UCSD-AML1 (cell line): ENCODE results near the gene FRMD1.
"Not testable (repeated sequence)": the region's sequence is repeated elsewhere in the genome, so short reads cannot be mapped to it uniquely, and the experiment has no call there.

ENCODE experiments used
- DNase-seq: peaks from one replicate; lab custom pipeline; 2025; ENCODE audit not compliant: unreplicated experiment; lab: John Stamatoyannopoulos, UW

FRMD1 gene

DNA sequence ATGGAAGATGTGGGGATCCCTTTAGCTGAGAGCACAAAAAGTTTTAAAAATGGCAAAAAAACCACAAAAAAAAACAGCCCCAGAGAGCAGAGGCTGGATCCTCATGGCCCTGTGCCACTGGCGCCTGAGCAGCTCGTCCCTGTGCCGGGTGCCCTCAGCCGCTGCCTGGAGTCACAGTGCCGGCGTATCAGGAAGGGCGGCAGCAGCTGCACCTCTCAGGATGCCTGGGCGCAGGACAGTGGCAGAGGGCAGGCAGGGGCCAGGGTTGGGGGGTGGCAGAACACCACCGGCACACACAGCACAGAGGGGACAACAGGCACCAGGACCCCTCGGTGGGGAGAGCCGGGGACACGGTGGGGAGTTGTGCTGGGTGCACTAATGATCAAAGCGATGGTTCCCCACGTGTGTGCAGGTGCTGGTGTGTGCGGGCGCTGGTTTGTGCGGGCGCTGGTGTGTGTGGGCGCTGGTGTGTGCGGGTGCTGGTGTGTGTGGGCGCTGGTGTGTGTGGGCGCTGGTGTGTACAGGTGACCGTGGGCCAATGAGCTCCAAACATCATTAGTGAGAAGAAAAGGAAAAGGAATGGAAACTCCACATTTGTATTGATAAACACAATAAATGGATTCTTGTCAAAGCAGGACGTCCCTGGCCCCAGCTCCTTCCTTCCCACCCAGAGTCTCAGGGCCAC is 1.5 kb upstream of the FRMD1 start:
- DNase-seq, result no peak

DNA sequence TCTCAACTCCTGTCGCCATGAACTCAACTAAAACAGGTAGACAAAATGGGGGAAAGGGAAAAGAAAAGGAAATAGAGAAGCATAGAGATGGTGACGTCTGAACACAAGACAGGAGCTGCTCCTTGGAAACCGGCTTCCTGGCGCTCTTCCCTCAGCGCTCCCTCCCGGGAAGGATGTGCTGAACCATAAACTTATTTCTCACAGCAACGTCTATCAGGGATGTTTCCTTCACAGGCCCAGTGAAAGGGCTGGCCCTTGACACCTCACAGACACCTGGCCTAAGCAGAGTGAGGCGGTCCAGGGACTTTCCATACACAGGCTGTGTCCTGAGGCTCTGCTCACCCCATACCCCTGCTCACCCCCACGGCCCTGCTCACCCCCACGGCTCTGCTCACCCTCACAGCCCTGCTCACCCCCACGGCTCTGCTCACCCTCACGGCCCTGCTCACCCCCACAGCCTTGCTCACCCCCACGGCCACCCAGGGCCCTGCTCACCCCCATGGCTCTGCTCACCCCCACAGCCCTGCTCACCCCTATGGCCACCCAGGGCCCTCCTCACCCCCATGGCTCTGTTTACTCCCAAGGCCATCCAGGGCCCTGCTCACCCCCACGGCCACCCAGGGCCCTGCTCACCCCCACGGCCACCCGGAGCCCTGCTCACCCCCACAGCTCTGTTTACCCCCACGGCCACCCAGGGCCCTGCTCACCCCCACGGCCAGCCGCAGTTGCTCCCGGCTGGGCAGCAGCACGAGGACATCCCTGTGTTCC is 653 bp downstream of the FRMD1 start:
- no peak for DNase-seq

DNA sequence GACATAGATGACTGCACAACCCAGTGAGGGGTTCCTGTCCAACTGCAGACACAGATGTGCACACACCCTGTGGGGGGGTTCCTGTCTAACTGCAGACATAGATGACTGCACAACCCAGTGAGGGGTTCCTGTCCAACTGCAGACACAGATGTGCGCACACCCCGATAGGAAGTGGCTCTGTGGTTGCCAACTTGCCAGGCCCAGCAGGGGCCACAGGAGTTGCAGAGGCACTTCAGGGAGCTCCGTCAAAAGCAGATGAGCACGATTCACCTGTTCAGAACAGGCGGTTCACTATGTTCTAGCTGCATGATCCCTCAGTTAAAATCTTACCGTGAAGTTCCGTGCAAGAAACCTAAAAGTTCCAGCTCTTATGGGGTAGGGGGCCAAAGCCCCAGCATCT is 1.6 kb downstream of the FRMD1 start:
- DNase-seq, result not testable (repeated sequence)

DNA sequence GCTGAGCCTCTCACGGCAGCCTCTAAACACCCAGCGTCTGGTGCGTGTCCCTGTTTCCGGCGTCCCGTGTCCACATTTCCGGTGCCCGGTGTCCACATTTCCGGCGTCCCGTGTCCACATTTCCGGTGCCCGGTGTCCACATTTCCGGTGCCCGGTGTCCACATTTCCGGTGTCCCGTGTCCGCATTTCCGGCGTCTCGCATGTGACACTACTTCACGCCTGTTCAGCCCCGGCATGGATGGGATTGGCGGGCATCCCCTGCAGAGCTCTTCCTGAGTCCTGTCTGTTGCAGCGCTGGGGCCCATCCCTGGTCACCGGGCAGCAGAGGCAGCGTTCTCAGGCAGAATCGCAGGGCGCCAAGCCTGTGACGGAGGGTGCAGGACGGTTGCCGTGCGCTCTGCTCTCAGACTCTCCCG is 3.2 kb downstream of the FRMD1 start:
- DNase-seq, result no peak

DNA sequence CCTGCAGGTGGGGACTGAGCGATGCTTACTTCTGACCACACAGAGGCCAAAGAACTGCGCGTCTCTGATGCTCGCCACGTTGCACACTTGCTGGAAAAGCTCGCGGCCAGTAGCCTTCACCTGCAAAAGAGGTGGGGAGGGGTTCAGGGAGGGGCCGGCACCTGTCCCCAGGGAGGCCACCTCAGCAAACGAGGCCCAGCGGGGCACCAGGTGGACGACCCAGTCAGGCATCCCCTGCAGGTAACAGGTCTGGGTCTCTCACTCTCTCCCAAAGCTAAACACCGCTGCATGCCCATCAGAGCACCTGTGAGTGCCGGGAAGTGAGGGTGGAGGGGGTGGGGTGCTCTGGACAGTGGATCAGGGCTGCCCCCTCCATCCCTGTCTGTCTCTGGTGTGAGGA is 3.8 kb downstream of the FRMD1 start:
- DNase-seq, result no peak

DNA sequence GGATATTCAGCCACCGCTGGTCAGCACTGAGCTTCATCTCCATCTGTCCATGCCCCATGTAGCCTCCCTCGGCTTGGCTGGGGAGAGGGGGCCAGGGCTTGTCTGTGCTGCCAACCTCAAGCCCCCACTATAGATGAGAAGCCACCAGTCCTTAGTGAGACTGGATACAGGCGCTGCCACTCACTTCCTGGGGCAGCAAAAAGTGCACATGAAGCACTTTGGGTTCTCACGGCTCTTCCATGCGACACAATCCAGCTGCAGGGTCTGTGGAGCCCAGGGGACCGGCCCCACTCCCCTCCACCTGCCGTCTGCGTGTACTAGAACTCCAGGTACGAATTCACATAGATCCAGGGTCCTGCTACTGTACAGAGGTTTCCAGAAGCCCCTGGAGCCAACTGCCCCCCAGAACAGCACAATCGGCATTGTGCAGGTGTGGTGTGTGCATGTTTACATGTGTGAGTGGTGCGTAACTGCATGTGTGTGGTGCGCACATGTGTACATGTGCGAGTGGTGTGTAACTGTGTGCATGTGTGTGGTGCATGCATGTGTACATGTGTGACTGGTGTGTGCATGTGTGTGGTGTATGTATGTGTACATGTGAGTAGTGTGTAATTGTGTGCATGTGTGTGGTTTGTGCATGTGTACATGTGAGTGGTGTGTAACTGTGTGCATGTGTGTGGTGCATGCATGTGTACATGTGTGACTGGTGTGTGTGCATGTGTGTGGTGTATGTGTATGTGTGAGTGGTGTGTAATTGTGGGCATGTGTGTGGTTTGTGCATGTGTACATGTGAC is 4.9 kb downstream of the FRMD1 start:
- no peak for DNase-seq

DNA sequence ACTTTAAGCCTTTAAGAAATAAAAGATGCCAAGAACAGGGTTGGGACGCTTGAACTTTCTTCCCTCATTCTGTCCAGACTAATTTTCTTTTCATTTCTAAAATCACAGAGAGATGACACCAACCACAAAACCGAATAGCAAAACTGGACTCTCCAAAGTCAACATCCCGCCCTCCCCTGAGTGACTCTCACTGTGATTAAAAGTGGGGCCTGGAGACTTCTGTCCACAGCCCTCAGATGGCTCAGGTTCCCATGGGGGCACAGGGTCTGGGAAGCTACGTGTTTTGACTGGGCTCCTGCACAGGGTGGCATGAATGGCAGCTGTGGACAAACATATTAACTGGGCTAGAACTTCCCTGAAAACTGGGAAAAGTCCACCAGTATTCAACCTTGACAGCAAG is 6.3 kb downstream of the FRMD1 start:
- DNase-seq, result no peak

DNA sequence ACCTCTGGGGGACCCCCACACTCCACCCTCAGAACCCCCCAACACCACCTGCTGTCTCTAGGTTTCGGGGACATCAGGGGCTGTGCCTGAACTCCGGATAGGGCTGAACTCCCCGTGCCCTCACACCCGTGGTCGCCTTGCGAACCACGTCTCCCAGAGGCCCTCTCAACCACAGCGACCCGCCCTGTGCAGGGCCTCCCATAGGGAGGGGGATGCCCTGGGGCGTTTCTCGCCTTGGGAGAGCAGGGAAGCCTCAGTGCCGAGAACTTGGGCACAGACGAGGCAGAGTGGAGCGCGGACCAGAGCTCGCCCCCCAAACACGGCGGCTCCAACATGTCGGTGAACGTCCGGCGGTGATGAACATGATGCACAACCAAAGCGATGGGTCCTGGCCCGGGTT is 6.8 kb downstream of the FRMD1 start:
- no peak for DNase-seq

DNA sequence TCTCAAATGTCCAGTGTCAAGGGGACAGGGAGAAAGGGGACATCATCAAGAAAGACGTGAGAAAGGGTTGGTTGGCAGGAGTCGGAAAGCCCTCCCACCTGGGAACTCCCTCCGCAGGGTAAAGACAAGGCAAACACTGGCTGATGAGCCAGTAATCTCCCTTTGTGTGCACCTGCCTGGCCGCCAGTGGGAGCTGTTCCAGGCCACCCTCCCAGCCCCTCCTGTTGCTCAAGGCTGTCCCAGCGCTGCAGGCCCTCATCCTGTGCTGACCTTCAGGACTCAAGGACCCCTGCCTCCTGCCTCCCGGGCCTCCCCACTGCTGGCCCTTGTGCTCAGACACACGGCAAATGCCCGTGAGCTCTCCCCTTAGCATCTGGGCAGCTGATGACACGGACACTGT is 7.4 kb downstream of the FRMD1 start:
- no peak for DNase-seq

DNA sequence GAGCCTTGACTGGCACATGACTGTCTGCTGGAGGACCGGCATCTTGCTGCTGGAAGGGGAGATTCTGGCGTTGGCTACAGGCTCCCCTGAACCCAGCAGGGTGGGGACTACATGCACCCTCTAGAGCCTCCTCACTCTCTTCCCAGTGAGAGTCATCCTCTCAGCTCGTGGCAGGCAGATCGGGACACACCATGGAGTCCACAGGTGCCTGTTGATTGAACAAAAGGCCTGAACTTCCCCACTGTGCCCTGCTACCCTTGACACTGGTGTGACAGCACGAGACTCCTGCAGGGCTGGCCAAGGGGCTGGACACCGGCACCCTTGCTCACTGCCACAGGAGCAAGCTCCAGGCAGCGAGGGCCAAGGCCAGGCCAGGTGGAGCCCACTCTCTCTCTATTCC is 8.2 kb downstream of the FRMD1 start:
- no peak for DNase-seq

DNA sequence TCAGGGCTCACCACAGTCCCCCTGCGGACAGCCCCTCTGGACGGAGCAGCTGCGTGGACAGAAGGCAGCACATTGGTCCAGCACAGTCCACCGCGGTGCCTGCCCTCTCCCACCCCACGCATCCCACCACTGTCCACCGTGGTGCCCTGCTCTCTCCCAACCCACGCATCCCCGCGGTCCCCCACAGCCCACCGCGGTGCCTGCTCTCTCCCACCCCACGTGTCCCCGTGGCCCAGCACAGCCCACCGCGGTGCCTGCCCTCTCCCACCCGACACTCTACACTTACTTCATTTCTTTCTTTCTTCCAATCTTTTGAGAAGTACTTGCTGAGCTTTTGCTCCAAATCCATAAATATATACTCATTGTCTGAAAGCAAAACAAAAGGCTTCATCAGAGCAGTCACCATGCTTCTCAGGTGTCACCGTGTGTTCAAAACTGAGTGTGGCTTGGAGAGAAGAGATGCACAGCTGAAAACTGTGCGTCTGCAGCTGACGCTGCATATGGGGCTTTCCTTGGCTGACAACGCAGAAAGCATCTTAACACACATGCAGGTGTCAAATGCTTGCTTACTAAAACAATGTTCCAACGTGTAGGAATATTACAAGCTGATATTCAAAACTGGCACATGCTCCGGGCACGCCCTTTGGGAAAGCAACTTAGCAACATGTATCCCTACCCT is 11.8 kb downstream of the FRMD1 start:
- DNase-seq, result no peak

DNA sequence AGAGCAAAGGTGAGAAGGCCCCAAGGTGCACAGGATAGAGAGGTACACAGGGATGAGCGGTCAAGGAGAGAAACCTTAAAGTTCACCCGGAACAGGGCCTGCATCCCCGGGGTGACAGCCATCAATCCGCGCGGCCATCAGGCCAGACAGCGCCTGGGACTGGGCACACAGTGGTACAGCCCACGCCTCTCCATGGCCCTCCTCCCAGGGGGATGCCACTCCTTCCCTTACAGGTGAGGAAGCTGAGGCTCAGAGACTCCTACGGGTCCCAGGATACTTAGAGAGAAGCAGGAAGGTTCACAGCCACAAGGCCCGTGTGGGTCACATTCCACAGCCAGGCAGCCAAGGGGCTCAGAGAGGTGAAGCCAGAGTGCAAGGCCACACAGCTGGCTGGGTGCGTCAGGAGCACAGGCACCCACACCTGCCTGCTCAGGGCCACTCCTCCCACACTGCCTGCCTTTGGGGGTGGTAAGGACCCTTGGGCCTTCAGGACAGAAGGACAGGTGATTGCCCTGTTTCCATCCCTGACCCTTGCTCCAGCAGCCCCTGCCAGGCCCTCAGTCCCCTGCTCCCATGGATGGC is 14.7 kb downstream of the FRMD1 start:
- no peak for DNase-seq

DNA sequence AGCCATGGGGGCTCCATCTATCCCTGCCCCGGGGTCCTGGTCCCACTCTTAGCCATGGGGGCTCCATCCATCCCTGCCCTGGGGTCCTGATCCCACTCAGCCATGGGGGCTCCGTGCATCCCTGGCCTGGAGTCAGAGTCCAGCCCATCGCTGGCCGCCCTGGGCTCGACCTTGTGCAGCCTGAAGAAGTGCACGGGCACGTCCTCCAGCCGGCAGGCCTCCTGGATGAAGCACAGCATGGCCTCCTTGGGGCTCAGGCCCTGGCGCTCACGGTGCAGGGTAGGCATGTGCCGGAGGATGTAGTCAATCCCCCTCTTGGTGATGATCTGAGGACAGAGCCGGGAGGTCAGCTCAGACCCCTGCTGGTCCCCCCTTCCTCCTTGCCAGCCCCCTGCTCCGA is 15.6 kb downstream of the FRMD1 start:
- no peak for DNase-seq

DNA sequence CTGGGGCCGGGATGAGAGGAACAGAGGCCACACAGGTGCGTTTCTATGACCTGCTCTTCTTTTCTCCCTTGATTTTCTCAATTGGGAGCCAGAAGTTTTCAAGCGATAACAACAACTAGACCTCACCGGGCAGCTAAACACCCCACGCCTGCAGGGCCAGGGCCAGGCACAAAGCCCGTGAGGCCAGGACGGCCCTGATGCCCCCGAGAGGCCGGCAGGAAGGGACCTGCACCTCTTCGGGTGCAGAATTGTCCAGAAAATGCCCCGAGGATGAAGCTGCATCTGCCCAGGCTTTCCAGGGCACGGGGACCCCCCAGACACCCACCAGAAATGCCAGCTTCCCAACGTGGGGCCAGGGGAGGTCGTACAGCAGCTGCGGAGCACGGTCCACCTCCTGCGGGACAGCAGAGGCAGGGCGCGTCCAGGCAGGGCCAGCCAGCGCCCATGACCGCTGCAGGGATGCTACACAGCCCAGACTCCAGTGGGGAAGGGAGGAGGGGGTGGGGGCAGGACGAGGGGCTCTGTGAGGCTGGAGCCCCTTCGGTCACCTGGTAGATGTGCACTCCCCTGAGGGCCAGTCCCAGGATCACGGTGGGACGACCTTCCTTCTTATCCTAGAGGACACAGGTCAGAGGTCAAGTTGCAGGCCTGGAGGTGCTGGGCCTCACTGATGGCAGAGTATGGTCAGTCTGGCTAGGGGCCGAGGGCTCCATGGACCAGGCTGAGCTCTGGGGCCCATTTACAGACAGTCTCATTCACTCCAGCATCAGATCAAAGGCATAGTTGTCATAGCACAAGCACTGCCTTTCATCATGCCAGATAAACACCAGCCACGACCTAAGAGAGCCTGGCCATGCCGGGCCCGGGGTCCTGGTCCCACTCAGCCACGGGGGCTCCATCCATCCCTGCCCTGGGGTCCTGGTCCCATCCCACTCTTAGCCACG is 16.4 kb downstream of the FRMD1 start:
- DNase-seq, result no peak

DNA sequence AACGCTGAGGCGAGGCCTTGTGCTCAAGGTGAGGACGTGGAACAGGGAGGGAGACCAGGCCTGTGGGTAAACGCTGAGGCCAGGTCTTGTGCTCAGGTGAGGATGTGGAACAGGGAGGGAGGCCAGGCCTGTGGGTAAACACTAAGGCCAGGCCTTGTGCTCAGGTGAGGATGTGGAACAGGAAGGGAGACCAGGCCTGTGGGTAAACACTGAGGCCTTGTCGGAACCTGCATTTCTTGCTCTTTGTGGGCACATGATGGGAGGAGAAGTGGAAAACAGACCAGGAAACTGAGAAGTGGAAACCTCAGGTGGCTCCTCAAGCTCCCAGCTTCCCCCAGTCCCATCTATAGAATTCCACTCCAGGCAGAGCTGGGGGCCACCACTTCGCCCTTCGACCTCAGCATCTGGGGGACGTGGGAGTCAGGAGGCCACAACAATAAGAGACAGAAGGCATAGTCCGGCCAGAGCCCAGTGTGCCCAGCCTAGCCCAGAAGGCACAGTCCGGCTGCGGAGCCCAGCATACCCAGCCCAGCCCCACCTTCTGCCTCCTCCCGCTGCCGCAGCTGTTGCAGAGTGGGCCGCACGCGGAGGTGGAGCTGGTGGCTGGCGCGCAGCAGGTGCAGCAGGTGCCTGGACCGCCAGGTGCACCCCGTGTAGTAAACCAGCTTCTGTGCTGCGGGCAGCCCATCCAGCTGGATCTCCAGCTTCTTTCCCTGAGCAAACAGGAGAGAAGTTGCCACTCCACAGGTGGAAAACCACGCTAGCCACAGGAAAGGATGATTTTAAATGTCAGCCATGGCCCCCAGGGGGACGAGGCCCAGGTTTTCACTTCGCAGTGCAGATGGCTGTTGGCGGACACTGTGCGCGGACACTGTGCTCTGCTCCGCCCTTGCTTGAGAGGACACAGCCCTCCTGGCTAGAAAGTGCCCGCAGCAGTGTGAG is 17.5 kb downstream of the FRMD1 start:
- no peak for DNase-seq

DNA sequence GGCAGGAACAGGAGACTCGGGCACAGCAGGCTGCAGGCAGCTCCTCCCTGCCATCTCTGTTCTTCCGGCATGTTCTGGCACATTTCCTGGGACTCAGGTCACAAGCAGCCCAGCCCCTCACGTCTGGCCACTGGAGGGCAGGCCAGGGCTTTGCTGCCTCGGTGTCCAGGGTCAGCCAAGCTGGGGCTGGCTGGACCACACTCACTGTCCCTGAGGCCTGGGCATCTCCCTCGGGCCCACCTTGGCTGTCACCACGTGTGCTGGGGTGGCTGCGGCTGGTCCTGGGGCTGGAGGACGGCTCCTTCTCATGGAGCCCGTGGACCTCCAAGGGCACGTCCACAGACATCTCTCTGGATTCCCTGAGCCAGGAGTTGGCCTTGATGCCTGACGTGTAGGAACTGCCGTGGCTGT is 18.5 kb downstream of the FRMD1 start:
- DNase-seq, result no peak

DNA sequence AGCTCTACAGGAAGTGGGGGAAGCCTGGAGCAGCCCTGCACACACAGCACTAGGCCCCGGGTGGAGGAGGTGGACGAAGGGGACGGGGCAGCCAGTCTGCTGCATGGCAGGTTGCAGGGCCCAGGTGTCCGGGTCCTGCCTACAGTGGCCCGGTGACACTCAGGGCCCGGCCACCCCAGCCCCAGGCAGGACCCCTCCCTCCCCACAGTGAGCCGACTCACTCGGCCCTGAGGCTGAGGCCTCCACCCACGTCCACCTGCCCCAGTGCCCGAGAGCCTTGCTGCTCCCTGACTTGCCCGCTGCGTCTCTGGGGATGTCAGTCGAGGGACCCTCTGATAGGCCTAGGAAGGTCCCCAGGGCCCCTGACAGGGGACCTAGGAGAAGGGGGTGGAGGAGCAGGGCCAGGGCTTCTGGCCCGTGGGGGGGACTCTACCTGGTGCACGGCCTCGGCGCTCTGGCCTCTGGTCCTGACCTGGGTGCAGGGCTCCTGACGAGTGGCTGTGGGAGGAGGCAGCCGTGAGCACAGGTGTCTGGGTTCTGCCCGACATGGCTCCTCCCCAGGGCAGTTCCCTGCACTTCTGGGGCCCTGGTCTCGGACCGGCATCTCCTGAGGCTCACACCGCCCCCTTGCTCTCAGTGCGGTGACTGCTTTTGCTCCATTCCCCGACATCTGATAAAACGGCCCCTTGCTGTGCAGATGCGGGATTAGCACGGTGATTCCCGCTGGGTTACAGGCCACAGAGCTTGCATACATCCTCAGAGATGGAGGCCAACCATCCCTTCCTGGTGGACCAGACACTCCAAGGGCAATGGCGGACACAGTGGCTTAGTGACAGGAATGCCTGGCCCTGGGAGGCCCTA is 20.1 kb downstream of the FRMD1 start:
- no peak for DNase-seq

DNA sequence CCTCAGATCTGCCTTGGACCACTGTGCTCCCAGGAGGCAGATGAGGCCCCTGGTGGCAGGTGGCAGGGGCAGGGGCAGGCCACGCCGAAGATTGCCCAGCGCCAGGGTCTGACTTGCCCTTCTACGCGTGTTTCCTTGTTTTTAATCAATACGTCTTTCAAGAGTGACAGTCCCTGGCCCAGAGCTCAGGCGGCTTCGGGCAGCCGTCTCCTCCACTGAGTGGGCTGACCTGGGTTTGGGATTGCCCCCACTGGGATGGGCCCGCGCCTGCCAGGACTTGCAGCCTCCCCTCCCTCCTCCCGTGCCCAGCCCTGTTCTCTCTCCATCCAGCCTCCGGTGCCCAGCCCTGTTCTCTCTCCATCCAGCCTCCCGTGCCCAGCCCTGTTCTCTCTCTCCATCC is 21.2 kb downstream of the FRMD1 start:
- DNase-seq, result no peak
